ENCODE measurements around the gene TRIM10. TPM values are rescaled to one million over a fixed set of nuclear protein-coding genes. Genes with fewer than 3 reads are reported as not detected.

Gene TRIM10
- polyA plus RNA-seq, 3 donors: not detected

- Histone ChIP-seq H3K4me1 (ENCODE audit: control insufficient read depth in 1 of 2, insufficient read depth in 2 of 2, low read length in 2 of 2) (no peaks in the 10 kb centered on the region), H3K79me2 (ENCODE audit: insufficient read depth, low read length) (no peaks in the 10 kb centered on the region), H3K4me2 (replicated peaks; ENCODE audit: extremely low read depth, low read length, poor library complexity, severe bottlenecking) (no peak overlapping the region), H2AFZ (ENCODE audit: insufficient read depth, low read depth, low read length, poor library complexity, severe bottlenecking) (no peak overlapping the region), H3K36me3 (replicated peaks in 1 of 2; ENCODE audit: control insufficient read depth in 1 of 2, insufficient read depth in 2 of 2, low read length in 2 of 2) (no peaks in the 10 kb centered on the region), H3K27ac (ENCODE audit: low read depth in 1 of 2, low read length in 2 of 2) (no peak overlapping the region), H4K20me1 (ENCODE audit: insufficient read depth, low read length) (no peaks in the 10 kb centered on the region), H3K9ac (ENCODE audit: insufficient read depth, low read length, poor library complexity, severe bottlenecking) (no peak overlapping the region), H3K9me3 (replicated peaks in 1 of 2; ENCODE audit: control insufficient read depth in 1 of 2, insufficient read depth in 1 of 2, low read length in 2 of 2) (no peaks in the 10 kb centered on the region), H3K4me3 (replicated peaks in 1 of 3; ENCODE audit: low read depth in 2 of 3, low read length in 3 of 3) (no peak overlapping the region), H3K27me3 (ENCODE audit: control insufficient read depth in 2 of 2, insufficient read depth in 2 of 2, low read length in 2 of 2) (peaks cover 2% of the 10 kb centered on the region in 2 donors)
- intact Hi-C loops (cut with micrococcal nuclease): no loop called here
- WGBS (ENCODE audit: insufficient coverage): 92% methylated on average over 4 of the region's 4 CpGs
- H3K4me3 Mint-ChIP-seq: no peak overlapping the region
- H3K27me3 Mint-ChIP-seq (ENCODE audit: low read depth in 3 of 3): peaks cover 11 to 21% (median 18%) of the 10 kb centered on the region in 3 donors
- no peaks in the 10 kb centered on the region for H3K4me1 Mint-ChIP-seq
- no peak overlapping the region for H3K27ac Mint-ChIP-seq
- H3K9me3 Mint-ChIP-seq: peaks cover 0 to 2% (median 0%) of the 10 kb centered on the region in 7 donors
- no peaks in the 10 kb centered on the region for H3K36me3 Mint-ChIP-seq
- no peak for DNase-seq
- no peak for TF ChIP-seq CTCF (IDR thresholded peaks at IDR 0.05)
These were observed 3.7 kb upstream of the TRIM10 start for GRCh38 chr6:30164714-30165113.

GRCh38 chr6:30163918-30164654 lies 3.1 kb upstream of the TRIM10 start:
- Mint-ChIP-seq H3K36me3 (no peaks in the 10 kb centered on the region), H3K4me3 (no peak overlapping the region), H3K4me1 (no peaks in the 10 kb centered on the region), H3K9me3 (peaks cover 0 to 2% (median 0%) of the 10 kb centered on the region in 7 donors), H3K27ac (no peak overlapping the region), H3K27me3 (ENCODE audit: low read depth in 3 of 3) (peaks cover 10 to 20% (median 17%) of the 10 kb centered on the region in 3 donors)
- H3K9me3 ChIP-seq (replicated peaks in 1 of 2; ENCODE audit: control insufficient read depth in 1 of 2, insufficient read depth in 1 of 2, low read length in 2 of 2): no peaks in the 10 kb centered on the region
- H3K4me3 ChIP-seq (replicated peaks in 1 of 3; ENCODE audit: low read depth in 2 of 3, low read length in 3 of 3): no peak overlapping the region
- TF ChIP-seq CTCF (IDR thresholded peaks at IDR 0.05): no peak
- H3K27me3 ChIP-seq (ENCODE audit: control insufficient read depth in 2 of 2, insufficient read depth in 2 of 2, low read length in 2 of 2): no peaks in the 10 kb centered on the region
- H3K4me2 ChIP-seq (replicated peaks; ENCODE audit: extremely low read depth, low read length, poor library complexity, severe bottlenecking): no peak overlapping the region
- intact Hi-C loops (cut with micrococcal nuclease): no loop called here
- no peaks in the 10 kb centered on the region for H3K36me3 ChIP-seq (replicated peaks in 1 of 2; ENCODE audit: control insufficient read depth in 1 of 2, insufficient read depth in 2 of 2, low read length in 2 of 2)
- H4K20me1 ChIP-seq (ENCODE audit: insufficient read depth, low read length): no peaks in the 10 kb centered on the region
- no peak for DNase-seq
- H3K79me2 ChIP-seq (ENCODE audit: insufficient read depth, low read length): no peaks in the 10 kb centered on the region
- H3K9ac ChIP-seq (ENCODE audit: insufficient read depth, low read length, poor library complexity, severe bottlenecking): no peak overlapping the region
- H3K27ac ChIP-seq (ENCODE audit: low read depth in 1 of 2, low read length in 2 of 2): no peak overlapping the region
- H3K4me1 ChIP-seq (ENCODE audit: control insufficient read depth in 1 of 2, insufficient read depth in 2 of 2, low read length in 2 of 2): no peaks in the 10 kb centered on the region
- H2AFZ ChIP-seq (ENCODE audit: insufficient read depth, low read depth, low read length, poor library complexity, severe bottlenecking): no peak overlapping the region
- WGBS (ENCODE audit: insufficient coverage): 95% methylated on average over 13 of the region's 16 CpGs
